Epidermal melanocyte (primary cell): ENCODE data around the gene MEMO1.
A peak's percentile ranks its signal among the peaks of the same experiment; 100 is the strongest.
"Not testable (repeated sequence)": the region's sequence is repeated elsewhere in the genome, so short reads cannot be mapped to it uniquely, and the experiment has no call there.

ENCODE experiments used
- DNase-seq: peaks from one replicate; pipeline ENCODE4 v3.0.0; 2011; ENCODE audit warnings: low spot score; ENCODE audit not compliant: insufficient read length

Gene MEMO1

GRCh38 chr2:32010670-32011484 lies at the start of gene MEMO1:
TSS of gene MEMO1 (minus strand) at chr2:32011008. CDS start at chr2:32010247, 761 bp downstream.
- DNase-seq = peak; percentile 92

- no peak for DNase-seq
Observed at GRCh38 chr2:32060266-32060665, 49.5 kb upstream of the MEMO1 start.

GRCh38 chr2:32058130-32058529 lies 47.3 kb upstream of the MEMO1 start:
- DNase-seq = no peak

GRCh38 chr2:32054583-32054982 lies 43.8 kb upstream of the MEMO1 start:
- not testable (repeated sequence) for DNase-seq

- DNase-seq = no peak
Observed at GRCh38 chr2:32051836-32052439, 41.1 kb upstream of the MEMO1 start.

- DNase-seq = no peak
Observed at GRCh38 chr2:32043561-32043960, 32.8 kb upstream of the MEMO1 start.

- peak; percentile 78 for DNase-seq
Observed at GRCh38 chr2:32039447-32040219, 28.8 kb upstream of the MEMO1 start, which contains the start of gene DPY30. TSS of gene DPY30 (minus strand) at chr2:32039805. CDS start at chr2:32039456, 349 bp downstream.

GRCh38 chr2:32034198-32034887 lies 23.5 kb upstream of the MEMO1 start:
- DNase-seq = not testable (repeated sequence)

- not testable (repeated sequence) for DNase-seq
Observed at GRCh38 chr2:32018789-32019482, 8.1 kb upstream of the MEMO1 start.

- DNase-seq = no peak
Observed at GRCh38 chr2:32012872-32013271, 2.1 kb upstream of the MEMO1 start.

GRCh38 chr2:32011485-32011960 lies 715 bp upstream of the MEMO1 start:
- no peak for DNase-seq

- not testable (repeated sequence) for DNase-seq
Observed at GRCh38 chr2:32010280-32010669, 533 bp downstream of the MEMO1 start.

- DNase-seq = no peak
Observed at GRCh38 chr2:32009516-32010256, 1.1 kb downstream of the MEMO1 start.

- DNase-seq = no peak
Observed at GRCh38 chr2:32008805-32009515, 1.8 kb downstream of the MEMO1 start.

- no peak for DNase-seq
Observed at GRCh38 chr2:32007121-32007391, 3.8 kb downstream of the MEMO1 start.

GRCh38 chr2:32005371-32005976 lies 5.3 kb downstream of the MEMO1 start:
- DNase-seq = no peak

GRCh38 chr2:32003791-32004190 lies 7.0 kb downstream of the MEMO1 start:
- no peak for DNase-seq

- no peak for DNase-seq
Observed at GRCh38 chr2:32002406-32002805, 8.4 kb downstream of the MEMO1 start.

- DNase-seq = no peak
Observed at GRCh38 chr2:31999438-31999837, 11.4 kb downstream of the MEMO1 start.
